Measurements from ENCODE around the gene DIP2B. TPM values are rescaled to one million over a fixed set of nuclear protein-coding genes. Genes with fewer than 3 reads are reported as not detected.

The DIP2B gene
- total RNA-seq, 2 experiments from 2014 or later = 29.5 to 30.0 TPM

DNA sequence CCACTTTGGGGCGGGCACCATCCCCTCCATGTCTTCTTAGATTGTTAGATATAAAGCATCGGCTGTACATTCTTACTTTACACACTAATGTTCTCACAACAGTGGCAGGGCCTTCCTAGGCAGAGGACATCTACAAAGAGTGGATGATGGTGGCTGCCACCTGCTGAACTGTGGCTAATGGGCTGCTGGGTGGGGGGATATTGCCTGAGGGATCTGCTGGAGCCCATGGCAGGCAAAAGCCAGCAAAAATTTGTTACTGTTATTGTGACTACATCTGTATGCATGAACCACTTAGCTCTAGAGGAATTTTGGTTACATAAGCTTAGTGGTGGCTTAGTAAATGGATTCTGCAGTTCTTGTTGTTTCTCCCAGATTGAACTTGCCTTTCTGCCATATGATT lies 52.6 kb downstream of the DIP2B start:
- H3K4me3 Mint-ChIP-seq = no peak overlapping the region
- H3K27ac ChIP-seq (ENCODE audit: low read depth in 1 of 2, low read length in 2 of 2) = no peak overlapping the region
- no peak overlapping the region for H3K4me3 ChIP-seq (ENCODE audit: low read length)
- intact Hi-C loops (cut with DNase I, micrococcal nuclease) = no loop called here
- no peak overlapping the region for H3K27ac Mint-ChIP-seq
- no peaks in the 10 kb centered on the region for H3K27me3 ChIP-seq (ENCODE audit: control insufficient read depth in 1 of 2, insufficient read depth in 2 of 2, low read length in 2 of 2)
- peaks cover 18% of the 10 kb centered on the region for H3K4me1 ChIP-seq (ENCODE audit: insufficient read depth, low read length)
- ATAC-seq (ENCODE audit: poor library complexity) (no peak), DNase-seq (no peak)
- peaks cover 23% of the 10 kb centered on the region for H3K36me3 Mint-ChIP-seq (ENCODE audit: low read depth)
- no peak for TF ChIP-seq CTCF (IDR thresholded peaks at IDR 0.05)
- peaks cover 18% of the 10 kb centered on the region for H3K36me3 ChIP-seq (ENCODE audit: insufficient read depth, low read length)
- ChIA-PET POLR2A (no interaction called here), CTCF (no interaction called here)
- no peaks in the 10 kb centered on the region for H3K9me3 ChIP-seq (ENCODE audit: control insufficient read depth in 1 of 2, insufficient read depth in 1 of 2, low read length in 2 of 2)
- H3K4me1 Mint-ChIP-seq (ENCODE audit: low read depth) = peaks cover 52% of the 10 kb centered on the region
- no peaks in the 10 kb centered on the region for H3K27me3 Mint-ChIP-seq
- no peaks in the 10 kb centered on the region for H3K9me3 Mint-ChIP-seq

DNA sequence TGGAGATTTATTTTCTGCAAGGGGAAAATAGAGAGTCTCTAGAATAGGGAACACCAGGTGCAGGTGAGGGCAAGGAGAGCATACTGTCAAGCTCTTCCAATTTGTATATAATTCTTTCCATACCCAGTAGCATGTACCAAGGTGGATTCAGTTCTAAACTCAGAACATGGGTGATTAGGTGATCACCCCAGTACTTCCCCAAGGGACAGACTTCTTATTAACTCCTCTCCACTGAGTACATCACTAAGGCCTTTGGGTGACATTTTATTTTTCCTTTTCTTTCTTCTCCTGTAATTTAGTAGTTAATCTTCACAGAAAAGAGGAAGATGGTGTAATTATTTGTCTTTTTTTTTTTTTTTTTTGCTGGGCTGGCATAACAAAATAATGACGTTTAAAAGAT lies 54.2 kb downstream of the DIP2B start:
- ATAC-seq (ENCODE audit: poor library complexity) (no peak), DNase-seq (no peak)
- Histone ChIP-seq H3K27ac (ENCODE audit: low read depth in 1 of 2, low read length in 2 of 2) (no peak overlapping the region), H3K27me3 (ENCODE audit: control insufficient read depth in 1 of 2, insufficient read depth in 2 of 2, low read length in 2 of 2) (no peaks in the 10 kb centered on the region), H3K36me3 (ENCODE audit: insufficient read depth, low read length) (peaks cover 18% of the 10 kb centered on the region), H3K4me1 (ENCODE audit: insufficient read depth, low read length) (peaks cover 18% of the 10 kb centered on the region), H3K9me3 (ENCODE audit: control insufficient read depth in 1 of 2, insufficient read depth in 1 of 2, low read length in 2 of 2) (no peaks in the 10 kb centered on the region), H3K4me3 (ENCODE audit: low read length) (no peak overlapping the region)
- ChIA-PET POLR2A (interaction anchor here (0.5 kb wide), 1 partner anchor 205 kb away, joined by 4 read pairs; the partner anchor contains the start of gene ATF1), CTCF (interaction anchor here (1.0 kb wide), 1 partner anchor 11 kb away, joined by 3 read pairs; no protein-coding TSS in a partner anchor)
- Mint-ChIP-seq H3K9me3 (no peaks in the 10 kb centered on the region), H3K4me1 (ENCODE audit: low read depth) (peaks cover 60% of the 10 kb centered on the region), H3K27ac (no peak overlapping the region), H3K36me3 (ENCODE audit: low read depth) (peaks cover 16% of the 10 kb centered on the region), H3K27me3 (no peaks in the 10 kb centered on the region), H3K4me3 (no peak overlapping the region)
- intact Hi-C loops (cut with DNase I, micrococcal nuclease) = no loop called here
- no peak for TF ChIP-seq CTCF (IDR thresholded peaks at IDR 0.05)

GRCh38 chr12:50562520-50563433 lies 58.0 kb downstream of the DIP2B start:
- no peaks in the 10 kb centered on the region for H3K9me3 Mint-ChIP-seq
- Histone ChIP-seq H3K9me3 (ENCODE audit: control insufficient read depth in 1 of 2, insufficient read depth in 1 of 2, low read length in 2 of 2) (no peaks in the 10 kb centered on the region), H3K36me3 (ENCODE audit: insufficient read depth, low read length) (peaks cover 6% of the 10 kb centered on the region), H3K4me3 (ENCODE audit: low read length) (no peak overlapping the region), H3K4me1 (ENCODE audit: insufficient read depth, low read length) (no peaks in the 10 kb centered on the region), H3K27ac (ENCODE audit: low read depth in 1 of 2, low read length in 2 of 2) (no peak overlapping the region), H3K27me3 (ENCODE audit: control insufficient read depth in 1 of 2, insufficient read depth in 2 of 2, low read length in 2 of 2) (no peaks in the 10 kb centered on the region)
- intact Hi-C loops (cut with DNase I, micrococcal nuclease) = loop anchor here in 1 of 2 experiments (5.0 kb wide), 1 partner anchor 35 kb away; no protein-coding TSS in a partner anchor
- no peak for TF ChIP-seq CTCF (IDR thresholded peaks at IDR 0.05)
- H3K4me3 Mint-ChIP-seq = no peak overlapping the region
- POLR2A ChIA-PET = interaction anchor here (1.3 kb wide), 1 partner anchor 18 kb away, joined by 3 read pairs; no protein-coding TSS in a partner anchor
- ATAC-seq (ENCODE audit: poor library complexity) (no peak), DNase-seq (no peak)
- no peaks in the 10 kb centered on the region for H3K27me3 Mint-ChIP-seq
- H3K36me3 Mint-ChIP-seq (ENCODE audit: low read depth) = peaks cover 12% of the 10 kb centered on the region
- CTCF ChIA-PET = interaction anchor here (0.7 to 1.3 kb wide), 3 partner anchors 45 to 690 kb away, joined by 3 to 4 read pairs (median 3); no protein-coding TSS in a partner anchor
- H3K27ac Mint-ChIP-seq = no peak overlapping the region
- H3K4me1 Mint-ChIP-seq (ENCODE audit: low read depth) = peaks cover 74% of the 10 kb centered on the region

Measured in CD4-positive, alpha-beta T cell (primary cell).